Measurements from ENCODE around the gene NOXO1.

DNA sequence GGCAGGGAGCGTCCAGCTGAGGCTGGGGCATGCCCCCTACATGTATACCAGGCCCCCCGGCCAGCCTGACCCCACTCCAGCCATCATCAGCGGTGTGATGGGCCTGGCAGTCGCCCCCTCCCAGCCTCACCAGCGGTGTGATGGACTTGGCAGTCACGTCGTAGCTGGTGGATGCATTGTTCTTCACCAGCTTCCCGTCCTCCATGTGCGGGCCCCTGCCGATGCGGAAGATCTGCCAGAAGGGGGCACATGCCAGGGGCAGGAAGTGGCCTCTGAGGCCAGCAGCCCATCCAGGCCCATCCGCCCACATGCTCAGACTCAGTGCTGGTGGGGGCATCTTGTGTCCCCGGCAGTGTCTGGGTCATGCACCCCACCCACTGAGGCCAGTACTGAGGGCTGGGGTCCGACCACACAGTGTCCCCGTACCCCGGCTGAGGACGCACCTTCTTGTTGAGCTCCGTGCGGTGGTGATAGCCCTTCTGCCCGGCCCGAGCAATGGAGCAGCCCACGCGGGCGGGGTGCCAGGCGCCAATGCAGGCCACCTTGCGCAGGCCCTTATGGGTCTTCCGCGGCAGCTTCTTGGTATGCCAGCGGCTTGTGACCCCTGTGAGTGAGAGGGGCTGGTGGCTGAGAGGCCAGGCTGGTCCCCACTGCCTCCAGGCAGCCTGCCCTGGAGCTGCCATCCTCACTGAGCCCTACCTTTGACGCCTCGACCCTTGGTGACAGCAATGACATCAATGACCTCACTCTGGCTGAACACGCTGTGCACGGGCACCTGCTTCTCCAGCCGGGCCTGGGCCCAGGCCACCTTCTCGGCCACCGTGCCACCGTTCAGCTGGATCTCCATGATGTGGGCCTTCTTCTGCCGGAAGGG lies 34.5 kb downstream of the NOXO1 start:
- no peak for TF ChIP-seq EZH2phosphoT487 (IDR thresholded peaks at IDR 0.05; ENCODE audit: borderline replicate concordance, low read depth)
- TF ChIP-seq, protein P1, sequence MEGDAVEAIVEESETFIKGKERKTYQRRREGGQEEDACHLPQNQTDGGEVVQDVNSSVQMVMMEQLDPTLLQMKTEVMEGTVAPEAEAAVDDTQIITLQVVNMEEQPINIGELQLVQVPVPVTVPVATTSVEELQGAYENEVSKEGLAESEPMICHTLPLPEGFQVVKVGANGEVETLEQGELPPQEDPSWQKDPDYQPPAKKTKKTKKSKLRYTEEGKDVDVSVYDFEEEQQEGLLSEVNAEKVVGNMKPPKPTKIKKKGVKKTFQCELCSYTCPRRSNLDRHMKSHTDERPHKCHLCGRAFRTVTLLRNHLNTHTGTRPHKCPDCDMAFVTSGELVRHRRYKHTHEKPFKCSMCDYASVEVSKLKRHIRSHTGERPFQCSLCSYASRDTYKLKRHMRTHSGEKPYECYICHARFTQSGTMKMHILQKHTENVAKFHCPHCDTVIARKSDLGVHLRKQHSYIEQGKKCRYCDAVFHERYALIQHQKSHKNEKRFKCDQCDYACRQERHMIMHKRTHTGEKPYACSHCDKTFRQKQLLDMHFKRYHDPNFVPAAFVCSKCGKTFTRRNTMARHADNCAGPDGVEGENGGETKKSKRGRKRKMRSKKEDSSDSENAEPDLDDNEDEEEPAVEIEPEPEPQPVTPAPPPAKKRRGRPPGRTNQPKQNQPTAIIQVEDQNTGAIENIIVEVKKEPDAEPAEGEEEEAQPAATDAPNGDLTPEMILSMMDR (IDR thresholded peaks at IDR 0.05) = no peak
- TF ChIP-seq NFIC (IDR thresholded peaks at IDR 0.05; ENCODE audit: borderline replicate concordance) = no peak
- no peak for TF ChIP-seq EP300 (IDR thresholded peaks at IDR 0.05; ENCODE audit: borderline replicate concordance in 1 of 2, low read depth in 1 of 2, low read length in 1 of 2)
- TF ChIP-seq, protein P2, sequence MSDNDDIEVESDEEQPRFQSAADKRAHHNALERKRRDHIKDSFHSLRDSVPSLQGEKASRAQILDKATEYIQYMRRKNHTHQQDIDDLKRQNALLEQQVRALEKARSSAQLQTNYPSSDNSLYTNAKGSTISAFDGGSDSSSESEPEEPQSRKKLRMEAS (IDR thresholded peaks at IDR 0.05; ENCODE audit: low read depth) = no peak
